Panc1 (cell line): ENCODE data around the gene ERO1A. TPM values are rescaled to one million over a fixed set of nuclear protein-coding genes. Genes with fewer than 3 reads are reported as not detected.

Experiments used
- ATAC-seq: fragments of 200-7000 bp; cut with Tn5 transposase; 2 replicates; pipeline ENCODE4 v1.9.1; 2020; ENCODE audit warnings: mild to moderate bottlenecking, moderate library complexity
- BruUV-seq: library from RNA; stranded (reverse); fragments of 400-500 nt; replicated peaks from 2 replicates; lab custom pipeline; 2021; lab: Mats Ljungman, UMichigan
- CTCF ChIA-PET: fragments of 300-600 bp; sonication (Branson Sonifier 250); formaldehyde crosslinking; loops from one replicate; lab custom pipeline; 2022; ENCODE audit warnings: antibody characterized with exemption; lab: Charles Lee
- POLR2A ChIA-PET: fragments of 300-600 bp; sonication (Branson Sonifier 250); formaldehyde crosslinking; loops from one replicate; lab custom pipeline; 2022; ENCODE audit warnings: antibody characterized with exemption; lab: Charles Lee
- DNase-seq: peaks from one replicate; pipeline ENCODE4 v3.0.0-alpha.2; 2010; ENCODE audit warnings: low read depth, low spot score
- H3K27ac ChIP-seq: 2 replicates; pipeline ENCODE4 v1.5.1; 2011; ENCODE audit warnings: mild to moderate bottlenecking, low read length, inconsistent platforms
- H3K27me3 ChIP-seq: fragments of 200-500 bp; sonication (Bioruptor generic); 2 replicates; pipeline ENCODE4 v1.6.0; 2014; ENCODE audit warnings: low read length, inconsistent platforms; ENCODE audit not compliant: control insufficient read depth, insufficient read depth
- H3K36me3 ChIP-seq: fragments of 200-500 bp; sonication (Bioruptor generic); 2 replicates; pipeline ENCODE4 v1.5.1; 2014; ENCODE audit warnings: inconsistent platforms, mild to moderate bottlenecking, low read length, moderate library complexity; ENCODE audit not compliant: control insufficient read depth, insufficient read depth
- H3K4me1 ChIP-seq: 2 replicates; pipeline ENCODE4 v1.5.1; 2011; ENCODE audit warnings: inconsistent platforms, mild to moderate bottlenecking, low read length, moderate library complexity; ENCODE audit not compliant: control insufficient read depth, insufficient read depth
- H3K4me3 ChIP-seq, 2 experiments: 2 replicates each; pipeline ENCODE4 v1.5.1; 2011 to 2012; ENCODE audit warnings: low read depth in 2 of 2, low read length in 2 of 2, mild to moderate bottlenecking in 2 of 2, inconsistent platforms in 1 of 2, moderate library complexity in 1 of 2
- H3K9me3 ChIP-seq: fragments of 200-500 bp; sonication (Bioruptor generic); 2 replicates; pipeline ENCODE4 v1.5.1; 2014; ENCODE audit warnings: low read depth, mild to moderate bottlenecking, inconsistent platforms, low read length, moderate library complexity; ENCODE audit not compliant: control insufficient read depth, insufficient read depth
- POLR2AphosphoS5 ChIP-seq: IDR thresholded peaks from 2 replicates; pipeline ENCODE4 v1.6.1; 2012; ENCODE audit warnings: mild to moderate bottlenecking, low read depth, low read length, moderate library complexity
- SIN3A ChIP-seq: IDR thresholded peaks from 2 replicates; pipeline ENCODE4 v1.6.1; 2012; ENCODE audit warnings: low read depth, mild to moderate bottlenecking, low read length, moderate library complexity, borderline replicate concordance; ENCODE audit not compliant: insufficient read depth
- TCF7L2 ChIP-seq: IDR thresholded peaks from 2 replicates; pipeline ENCODE4 v1.6.1; 2011; ENCODE audit warnings: mild to moderate bottlenecking, low read depth, low read length, inconsistent platforms
- in situ Hi-C: cut with HindIII; loops from 2 replicates; pipeline ENCODE4 v1.10.0; 2016; ENCODE audit warnings: low sequenced_read_pairs, low pct_unique_long_range_greater_than_20kb
- intact Hi-C: fragments of 100-400 bp; cut with micrococcal nuclease; formaldehyde crosslinking; loops from one replicate; pipeline ENCODE4 v1.10.0; 2022; ENCODE audit not compliant: unreplicated experiment
- total RNA-seq: library from RNA; stranded (reverse); gene quantifications from one replicate; pipeline ENCODE4 v1.2.1, GENCODE V29; 2021; ENCODE audit not compliant: unreplicated experiment
- TF ChIP-seq, protein P1 (sequence below): fragments of 450-650 bp; IDR thresholded peaks from 2 replicates; pipeline ENCODE4 v1.5.1; 2017; ENCODE audit warnings: mild to moderate bottlenecking
- TF ChIP-seq, protein P2 (sequence below), 2 experiments: IDR thresholded peaks; 2 replicates each; pipeline ENCODE4 v1.6.1; 2011 to 2012; ENCODE audit warnings: low read depth in 2 of 2, control low read depth in 1 of 2, low read length in 1 of 2, mild to moderate bottlenecking in 1 of 2, moderate library complexity in 1 of 2; ENCODE audit not compliant: insufficient read depth in 1 of 2

The ERO1A gene
- total RNA-seq, 1 experiment from 2014 or later, result 83.3 TPM

DNA sequence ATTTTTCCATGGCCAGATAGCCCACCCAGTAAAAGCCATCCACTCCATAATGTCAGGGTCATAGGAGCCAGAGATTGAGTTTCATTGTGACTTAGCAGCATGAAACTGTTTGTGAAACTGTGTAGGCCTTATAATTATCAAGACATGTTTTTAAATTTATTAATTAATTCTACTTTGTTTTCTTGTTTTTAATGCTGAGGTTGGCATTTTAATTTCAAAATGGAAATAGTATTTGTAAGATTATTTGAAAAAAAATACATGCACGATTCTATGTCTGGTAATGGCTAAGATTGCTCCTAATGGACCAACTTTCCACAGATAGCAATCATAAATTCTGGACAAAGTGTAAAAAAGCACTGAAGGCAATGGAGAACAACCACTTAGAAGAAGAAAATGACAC lies 75.7 kb downstream of the ERO1A start:
- Histone ChIP-seq H3K4me1 (no peaks in the 10 kb centered on the region), H3K27me3 (no peaks in the 10 kb centered on the region), H3K27ac (no peak overlapping the region), H3K9me3 (no peaks in the 10 kb centered on the region), H3K4me3 (no peak overlapping the region), H3K36me3 (no peaks in the 10 kb centered on the region)
- ChIA-PET CTCF (interaction anchor here (0.6 kb wide), 1 partner anchor 60 kb away, joined by 7 read pairs; no protein-coding TSS in a partner anchor), POLR2A (no interaction called here)
- no peak for ATAC-seq
- intact Hi-C loops (no loop called here), in situ Hi-C loops (no loop called here)
- TF ChIP-seq TCF7L2 (no peak), POLR2AphosphoS5 (no peak), SIN3A (no peak)
- TF ChIP-seq, protein P1, sequence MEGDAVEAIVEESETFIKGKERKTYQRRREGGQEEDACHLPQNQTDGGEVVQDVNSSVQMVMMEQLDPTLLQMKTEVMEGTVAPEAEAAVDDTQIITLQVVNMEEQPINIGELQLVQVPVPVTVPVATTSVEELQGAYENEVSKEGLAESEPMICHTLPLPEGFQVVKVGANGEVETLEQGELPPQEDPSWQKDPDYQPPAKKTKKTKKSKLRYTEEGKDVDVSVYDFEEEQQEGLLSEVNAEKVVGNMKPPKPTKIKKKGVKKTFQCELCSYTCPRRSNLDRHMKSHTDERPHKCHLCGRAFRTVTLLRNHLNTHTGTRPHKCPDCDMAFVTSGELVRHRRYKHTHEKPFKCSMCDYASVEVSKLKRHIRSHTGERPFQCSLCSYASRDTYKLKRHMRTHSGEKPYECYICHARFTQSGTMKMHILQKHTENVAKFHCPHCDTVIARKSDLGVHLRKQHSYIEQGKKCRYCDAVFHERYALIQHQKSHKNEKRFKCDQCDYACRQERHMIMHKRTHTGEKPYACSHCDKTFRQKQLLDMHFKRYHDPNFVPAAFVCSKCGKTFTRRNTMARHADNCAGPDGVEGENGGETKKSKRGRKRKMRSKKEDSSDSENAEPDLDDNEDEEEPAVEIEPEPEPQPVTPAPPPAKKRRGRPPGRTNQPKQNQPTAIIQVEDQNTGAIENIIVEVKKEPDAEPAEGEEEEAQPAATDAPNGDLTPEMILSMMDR, result no peak
- TF ChIP-seq, protein P2, sequence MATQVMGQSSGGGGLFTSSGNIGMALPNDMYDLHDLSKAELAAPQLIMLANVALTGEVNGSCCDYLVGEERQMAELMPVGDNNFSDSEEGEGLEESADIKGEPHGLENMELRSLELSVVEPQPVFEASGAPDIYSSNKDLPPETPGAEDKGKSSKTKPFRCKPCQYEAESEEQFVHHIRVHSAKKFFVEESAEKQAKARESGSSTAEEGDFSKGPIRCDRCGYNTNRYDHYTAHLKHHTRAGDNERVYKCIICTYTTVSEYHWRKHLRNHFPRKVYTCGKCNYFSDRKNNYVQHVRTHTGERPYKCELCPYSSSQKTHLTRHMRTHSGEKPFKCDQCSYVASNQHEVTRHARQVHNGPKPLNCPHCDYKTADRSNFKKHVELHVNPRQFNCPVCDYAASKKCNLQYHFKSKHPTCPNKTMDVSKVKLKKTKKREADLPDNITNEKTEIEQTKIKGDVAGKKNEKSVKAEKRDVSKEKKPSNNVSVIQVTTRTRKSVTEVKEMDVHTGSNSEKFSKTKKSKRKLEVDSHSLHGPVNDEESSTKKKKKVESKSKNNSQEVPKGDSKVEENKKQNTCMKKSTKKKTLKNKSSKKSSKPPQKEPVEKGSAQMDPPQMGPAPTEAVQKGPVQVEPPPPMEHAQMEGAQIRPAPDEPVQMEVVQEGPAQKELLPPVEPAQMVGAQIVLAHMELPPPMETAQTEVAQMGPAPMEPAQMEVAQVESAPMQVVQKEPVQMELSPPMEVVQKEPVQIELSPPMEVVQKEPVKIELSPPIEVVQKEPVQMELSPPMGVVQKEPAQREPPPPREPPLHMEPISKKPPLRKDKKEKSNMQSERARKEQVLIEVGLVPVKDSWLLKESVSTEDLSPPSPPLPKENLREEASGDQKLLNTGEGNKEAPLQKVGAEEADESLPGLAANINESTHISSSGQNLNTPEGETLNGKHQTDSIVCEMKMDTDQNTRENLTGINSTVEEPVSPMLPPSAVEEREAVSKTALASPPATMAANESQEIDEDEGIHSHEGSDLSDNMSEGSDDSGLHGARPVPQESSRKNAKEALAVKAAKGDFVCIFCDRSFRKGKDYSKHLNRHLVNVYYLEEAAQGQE (IDR thresholded peaks at IDR 0.05; ENCODE audit: insufficient read depth in 1 of 2, low read depth in 2 of 2, low read length in 1 of 2), result no peak
- BruUV-seq, result no TSS peak
- no peak for DNase-seq

DNA sequence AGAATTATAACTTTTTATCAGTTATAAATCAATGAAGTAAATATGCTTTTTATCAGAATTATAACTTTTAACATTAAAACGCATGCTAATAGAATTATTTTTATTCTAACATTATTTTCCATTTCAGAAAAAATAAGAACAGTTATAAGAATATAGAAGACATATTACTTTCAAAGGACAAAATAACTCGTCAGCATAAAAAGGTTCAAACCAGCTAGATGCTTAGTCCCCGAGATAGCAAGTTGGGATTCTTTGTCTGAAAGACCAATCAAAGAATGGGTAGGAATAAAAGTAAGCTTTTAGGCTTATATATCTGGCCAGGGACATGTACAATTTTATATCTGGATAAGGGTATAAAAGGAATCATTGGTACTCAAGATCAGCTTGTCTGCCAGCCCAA lies 76.8 kb downstream of the ERO1A start:
- ChIA-PET POLR2A (no interaction called here), CTCF (no interaction called here)
- intact Hi-C loops, result no loop called here
- Histone ChIP-seq H3K9me3 (no peaks in the 10 kb centered on the region), H3K36me3 (no peaks in the 10 kb centered on the region), H3K4me1 (no peaks in the 10 kb centered on the region), H3K27me3 (no peaks in the 10 kb centered on the region), H3K4me3 (no peak overlapping the region), H3K27ac (no peak overlapping the region)
- no TSS peak for BruUV-seq
- TF ChIP-seq TCF7L2 (no peak), POLR2AphosphoS5 (no peak), SIN3A (no peak)
- TF ChIP-seq, protein P2 (IDR thresholded peaks at IDR 0.05; ENCODE audit: insufficient read depth in 1 of 2, low read depth in 2 of 2, low read length in 1 of 2), result no peak
- TF ChIP-seq, protein P1, result no peak
- in situ Hi-C loops, result no loop called here
- no peak for DNase-seq
- no peak for ATAC-seq
